Measurements from ENCODE around the gene HIP1. TPM values are rescaled to one million over a fixed set of nuclear protein-coding genes. Genes with fewer than 3 reads are reported as not detected.

The HIP1 gene
- total RNA-seq, 2 donors from 2014 or later = 42.9 to 48.2 TPM

DNA sequence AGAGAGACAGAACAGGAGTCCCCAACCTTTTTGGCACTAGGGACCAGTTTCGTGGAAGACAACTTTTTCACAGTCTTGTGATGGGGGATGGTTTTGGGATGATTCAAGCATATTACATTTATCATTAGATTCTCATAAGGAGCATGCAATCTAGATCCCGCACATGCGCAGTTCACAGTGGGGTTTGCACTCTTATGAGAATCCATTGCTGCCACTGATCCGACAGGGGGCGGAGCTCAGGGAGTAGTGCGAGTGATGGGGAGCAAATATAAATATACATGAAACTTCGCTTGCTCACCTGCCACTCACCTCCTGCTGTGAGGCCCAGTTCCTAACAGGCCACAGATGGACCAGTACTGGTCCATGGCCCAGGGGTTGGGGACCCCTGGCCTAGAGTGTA, 19.1 kb upstream of the HIP1 start:
- Histone ChIP-seq H3K27me3 (replicated peaks; ENCODE audit: insufficient read depth) (no peaks in the 10 kb centered on the region), H3K4me3 (no peak overlapping the region), H3K4me1 (ENCODE audit: control insufficient read depth in 1 of 2, low read depth in 2 of 2) (peaks cover 0 to 7% of the 10 kb centered on the region in 2 donors), H3K36me3 (no peaks in the 10 kb centered on the region), H3K27ac (no peak overlapping the region), H3K9me3 (no peaks in the 10 kb centered on the region)
- ATAC-seq (ENCODE audit: insufficient number of reproducible peaks, low FRiP score, low read depth) = no peak
- TF ChIP-seq, protein P1, sequence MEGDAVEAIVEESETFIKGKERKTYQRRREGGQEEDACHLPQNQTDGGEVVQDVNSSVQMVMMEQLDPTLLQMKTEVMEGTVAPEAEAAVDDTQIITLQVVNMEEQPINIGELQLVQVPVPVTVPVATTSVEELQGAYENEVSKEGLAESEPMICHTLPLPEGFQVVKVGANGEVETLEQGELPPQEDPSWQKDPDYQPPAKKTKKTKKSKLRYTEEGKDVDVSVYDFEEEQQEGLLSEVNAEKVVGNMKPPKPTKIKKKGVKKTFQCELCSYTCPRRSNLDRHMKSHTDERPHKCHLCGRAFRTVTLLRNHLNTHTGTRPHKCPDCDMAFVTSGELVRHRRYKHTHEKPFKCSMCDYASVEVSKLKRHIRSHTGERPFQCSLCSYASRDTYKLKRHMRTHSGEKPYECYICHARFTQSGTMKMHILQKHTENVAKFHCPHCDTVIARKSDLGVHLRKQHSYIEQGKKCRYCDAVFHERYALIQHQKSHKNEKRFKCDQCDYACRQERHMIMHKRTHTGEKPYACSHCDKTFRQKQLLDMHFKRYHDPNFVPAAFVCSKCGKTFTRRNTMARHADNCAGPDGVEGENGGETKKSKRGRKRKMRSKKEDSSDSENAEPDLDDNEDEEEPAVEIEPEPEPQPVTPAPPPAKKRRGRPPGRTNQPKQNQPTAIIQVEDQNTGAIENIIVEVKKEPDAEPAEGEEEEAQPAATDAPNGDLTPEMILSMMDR (IDR thresholded peaks at IDR 0.05) = no peak
- no peak for DNase-seq (ENCODE audit: low spot score)

DNA sequence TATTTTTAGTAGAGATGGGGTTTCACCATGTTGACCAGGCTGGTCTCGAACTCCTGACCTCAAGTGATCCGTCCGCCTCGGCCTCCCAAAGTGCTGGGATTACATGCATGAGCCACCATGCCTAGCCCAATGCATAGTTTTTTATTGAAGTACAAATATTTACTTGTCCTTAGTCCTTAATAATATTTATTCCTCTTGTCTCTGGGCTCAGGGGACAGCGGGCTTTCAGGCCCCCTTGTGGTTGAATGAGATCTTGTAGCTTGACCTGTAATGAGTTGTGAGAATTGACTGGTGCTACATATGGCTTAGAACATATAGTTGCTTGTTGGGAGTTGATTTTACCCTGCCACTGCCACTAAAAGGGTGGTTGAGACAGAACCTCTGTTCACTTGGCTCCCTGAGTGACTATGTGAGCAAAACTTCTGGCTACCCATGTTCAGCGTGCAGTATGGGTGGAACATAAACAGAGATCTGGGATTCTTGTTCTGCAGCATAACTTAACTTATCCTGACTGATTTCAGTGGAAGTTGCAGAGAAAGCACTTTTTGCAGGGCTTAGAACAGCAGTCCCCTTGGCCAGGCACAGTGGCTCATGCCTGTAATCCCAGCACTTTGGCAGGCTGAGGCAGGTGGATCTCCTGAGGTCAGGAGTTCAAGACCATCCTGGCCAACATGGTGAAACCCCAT, 18.4 kb upstream of the HIP1 start:
- H3K27ac ChIP-seq = no peak overlapping the region
- H3K27me3 ChIP-seq (replicated peaks; ENCODE audit: insufficient read depth) = no peaks in the 10 kb centered on the region
- no peak for DNase-seq (ENCODE audit: low spot score)
- no peak overlapping the region for H3K4me3 ChIP-seq
- H3K36me3 ChIP-seq = no peaks in the 10 kb centered on the region
- TF ChIP-seq, protein P1 (IDR thresholded peaks at IDR 0.05) = peak; percentile 7
- peaks cover 0 to 11% of the 10 kb centered on the region in 2 donors for H3K4me1 ChIP-seq (ENCODE audit: control insufficient read depth in 1 of 2, low read depth in 2 of 2)
- no peaks in the 10 kb centered on the region for H3K9me3 ChIP-seq
- ATAC-seq (ENCODE audit: insufficient number of reproducible peaks, low FRiP score, low read depth) = no peak

DNA sequence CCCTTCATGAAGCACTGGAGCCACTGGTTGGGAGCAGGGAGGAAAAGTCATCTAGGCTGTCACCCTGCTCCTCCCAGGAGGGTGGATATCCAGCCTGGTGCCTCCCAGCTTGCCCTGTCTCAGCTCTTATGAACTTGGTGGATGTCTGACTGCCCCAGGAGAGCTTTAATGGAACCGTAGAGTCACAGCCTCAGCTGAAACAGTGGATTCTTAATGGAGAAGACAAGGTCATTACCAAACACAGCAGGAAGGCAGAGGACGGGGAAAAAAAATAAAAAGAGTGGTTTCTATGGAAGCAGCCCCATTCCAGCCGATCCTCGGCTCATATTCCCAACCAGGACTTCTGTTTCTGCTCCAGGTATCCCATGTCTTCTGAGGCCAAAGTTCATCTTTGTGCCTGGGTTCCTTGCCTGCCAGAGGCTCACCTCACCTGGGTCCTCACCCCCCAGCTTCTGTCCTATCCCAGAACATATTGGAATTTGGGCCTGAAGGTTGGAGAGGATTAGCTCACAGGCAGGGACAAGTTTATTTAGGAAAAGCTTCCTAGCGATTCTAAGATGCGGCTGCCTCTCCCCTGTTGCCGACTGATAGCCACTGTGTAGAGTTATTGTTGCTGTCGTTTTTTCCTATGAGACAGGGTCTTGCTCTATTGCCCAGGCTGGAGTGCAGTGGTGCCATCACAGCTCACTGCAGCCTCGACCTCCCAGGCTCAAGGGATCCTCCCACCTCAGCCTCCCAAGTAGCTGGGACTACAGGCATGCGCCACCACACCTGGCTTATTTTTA, 17.7 kb upstream of the HIP1 start:
- no peak overlapping the region for H3K27ac ChIP-seq
- ATAC-seq (ENCODE audit: insufficient number of reproducible peaks, low FRiP score, low read depth) (no peak), DNase-seq (ENCODE audit: low spot score) (no peak)
- H3K4me1 ChIP-seq (ENCODE audit: control insufficient read depth in 1 of 2, low read depth in 2 of 2) = peaks cover 0 to 11% of the 10 kb centered on the region in 2 donors
- H3K4me3 ChIP-seq = no peak overlapping the region
- no peaks in the 10 kb centered on the region for H3K36me3 ChIP-seq
- no peaks in the 10 kb centered on the region for H3K9me3 ChIP-seq
- no peaks in the 10 kb centered on the region for H3K27me3 ChIP-seq (replicated peaks; ENCODE audit: insufficient read depth)
- TF ChIP-seq, protein P1 (IDR thresholded peaks at IDR 0.05) = no peak

DNA sequence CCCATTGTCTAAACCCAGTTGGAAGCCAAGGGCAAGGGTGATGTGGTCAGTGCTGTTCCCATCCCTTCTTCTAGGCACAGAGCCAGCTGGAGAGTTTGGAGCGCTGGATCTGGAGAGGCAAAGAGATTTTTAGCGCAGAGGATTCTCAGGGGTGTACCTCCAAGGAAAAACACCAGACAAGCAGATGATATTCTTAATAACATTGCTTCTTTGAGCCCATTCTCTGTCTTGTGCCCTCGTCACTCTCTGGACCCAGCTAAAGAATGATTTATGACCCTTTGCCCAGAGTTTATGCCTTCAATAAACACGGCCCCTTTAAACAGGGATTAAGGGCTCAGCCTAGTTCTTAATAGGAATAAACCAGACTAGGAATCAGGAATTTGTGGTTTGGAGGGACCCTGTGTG, 4.7 kb upstream of the HIP1 start:
- Histone ChIP-seq H3K4me1 (ENCODE audit: control insufficient read depth in 1 of 2, low read depth in 2 of 2) (peaks cover 0 to 5% of the 10 kb centered on the region in 2 donors), H3K4me3 (no peak overlapping the region), H3K9me3 (no peaks in the 10 kb centered on the region), H3K27ac (no peak overlapping the region), H3K36me3 (no peaks in the 10 kb centered on the region), H3K27me3 (replicated peaks; ENCODE audit: insufficient read depth) (no peaks in the 10 kb centered on the region)
- no peak for DNase-seq (ENCODE audit: low spot score)
- ATAC-seq (ENCODE audit: insufficient number of reproducible peaks, low FRiP score, low read depth) = no peak
- TF ChIP-seq, protein P1 (IDR thresholded peaks at IDR 0.05) = no peak

DNA sequence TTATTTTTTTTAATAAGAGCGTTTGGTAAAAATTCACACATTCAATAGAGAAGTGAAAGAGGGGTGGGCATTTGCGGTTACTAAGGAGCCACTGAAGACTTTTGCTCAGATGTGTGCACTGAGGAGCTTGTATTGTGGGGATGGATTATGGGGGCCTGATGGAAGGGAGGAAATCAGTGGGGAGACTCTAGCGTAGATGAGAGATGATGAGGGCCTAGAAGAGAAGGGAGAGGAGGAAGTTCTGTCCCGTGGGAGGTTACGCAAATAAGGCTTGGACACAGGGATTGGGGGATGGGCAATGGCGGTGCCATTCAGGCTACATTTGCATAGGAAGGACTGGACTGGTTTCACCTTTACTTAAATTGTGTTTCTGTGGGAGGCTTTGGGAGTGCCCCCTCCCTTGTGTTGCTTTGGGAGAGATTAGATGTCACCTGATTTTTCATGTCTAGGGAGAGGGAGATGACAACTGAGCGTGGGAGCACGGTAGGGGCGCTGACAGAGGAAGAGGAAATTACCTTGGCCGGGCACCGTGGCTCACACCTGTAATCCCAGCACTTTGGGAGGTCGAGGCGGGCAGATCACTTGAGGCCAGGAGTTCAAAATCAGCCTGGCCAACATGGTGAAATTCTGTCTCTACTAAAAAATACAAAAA, 2.2 kb upstream of the HIP1 start:
- H3K36me3 ChIP-seq = no peaks in the 10 kb centered on the region
- no peak overlapping the region for H3K27ac ChIP-seq
- no peak overlapping the region for H3K4me3 ChIP-seq
- no peaks in the 10 kb centered on the region for H3K27me3 ChIP-seq (replicated peaks; ENCODE audit: insufficient read depth)
- TF ChIP-seq, protein P1 (IDR thresholded peaks at IDR 0.05) = no peak
- H3K9me3 ChIP-seq = no peaks in the 10 kb centered on the region
- no peak for ATAC-seq (ENCODE audit: insufficient number of reproducible peaks, low FRiP score, low read depth)
- DNase-seq (ENCODE audit: low spot score) = no peak
- peaks cover 0 to 23% of the 10 kb centered on the region in 2 donors for H3K4me1 ChIP-seq (ENCODE audit: control insufficient read depth in 1 of 2, low read depth in 2 of 2)

Data from thoracic aorta (tissue), 2 donors.